Activated T-helper 2 cell treated with anti-CD3 and anti-CD28 coated beads, Interferon-gamma antibody, Interleukin-2, Interleukin-4, amounts not matched to agents 10 μg/mL and 5 μg/mL and 100 μg/mL, durations not matched to agents 14 hours and 24 hours and 36 hours (primary cell): ENCODE measurements around the gene CHD3. TPM values are rescaled to one million over a fixed set of nuclear protein-coding genes. Genes with fewer than 3 reads are reported as not detected.
"Not testable (repeated sequence)": the region's sequence is repeated elsewhere in the genome, so short reads cannot be mapped to it uniquely, and the experiment has no call there.

Source experiments
- DNase-seq: peaks from one replicate; pipeline ENCODE4 v3.0.0; 2021; ENCODE audit warnings: low spot score
- H3K27ac Mint-ChIP-seq: one replicate; pipeline ENCODE4 v1.8.0; 2021; ENCODE audit warnings: mixed read lengths
- H3K27me3 Mint-ChIP-seq: one replicate; pipeline ENCODE4 v1.8.0; 2021; ENCODE audit warnings: low read depth, mixed read lengths
- H3K36me3 Mint-ChIP-seq: one replicate; pipeline ENCODE4 v1.8.0; 2021; ENCODE audit warnings: low read depth, mixed read lengths
- H3K4me1 Mint-ChIP-seq: one replicate; pipeline ENCODE4 v1.8.0; 2021; ENCODE audit warnings: low read depth, mixed read lengths
- H3K4me3 Mint-ChIP-seq: one replicate; pipeline ENCODE4 v1.8.0; 2021; ENCODE audit warnings: low read depth, mild to moderate bottlenecking, moderate library complexity, mixed read lengths
- H3K9me3 Mint-ChIP-seq: one replicate; pipeline ENCODE4 v1.8.0; 2021; ENCODE audit warnings: mixed read lengths
- intact Hi-C: fragments of 100-400 bp; cut with micrococcal nuclease; formaldehyde crosslinking; loops from one replicate; pipeline ENCODE4 v1.15.1; 2023
- total RNA-seq: library from RNA; stranded (reverse); gene quantifications from 2 replicates; pipeline ENCODE4 v1.2.3, GENCODE V29; 2022

Gene CHD3
- total RNA-seq, 1 donor from 2014 or later, result 158 TPM

GRCh38 chr17:7943291-7943690, 54.7 kb downstream of the CHD3 start:
- DNase-seq, result no peak
- H3K27me3 Mint-ChIP-seq, result no peaks in the 10 kb centered on the region

DNA sequence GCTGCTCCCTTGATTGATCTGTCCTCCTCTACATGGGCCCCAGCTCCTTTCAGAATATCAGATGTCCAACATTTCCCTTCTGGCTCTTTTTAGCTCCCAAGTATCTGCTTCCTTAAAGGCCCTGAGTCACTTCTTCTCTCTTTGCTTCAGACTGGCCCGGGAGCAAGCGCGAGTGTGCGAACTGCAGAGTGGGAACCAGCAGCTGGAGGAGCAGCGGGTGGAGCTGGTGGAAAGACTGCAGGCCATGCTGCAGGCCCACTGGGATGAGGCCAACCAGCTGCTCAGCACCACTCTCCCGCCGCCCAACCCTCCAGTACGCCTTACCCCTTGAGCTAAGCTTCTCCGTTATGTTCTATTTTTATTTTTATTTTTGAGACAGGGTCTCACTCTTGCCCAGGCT, 55.7 kb downstream of the CHD3 start:
- Mint-ChIP-seq H3K27ac (no peak overlapping the region), H3K4me1 (no peaks in the 10 kb centered on the region), H3K9me3 (no peaks in the 10 kb centered on the region), H3K27me3 (no peaks in the 10 kb centered on the region), H3K4me3 (no peak overlapping the region), H3K36me3 (peaks cover 86% of the 10 kb centered on the region)
- intact Hi-C loops, result no loop called here
- no peak for DNase-seq

More at GRCh38 chr17:7943291-7943690, 54.7 kb downstream of the CHD3 start:
- Mint-ChIP-seq H3K27ac (no peak overlapping the region), H3K36me3 (peaks cover 80% of the 10 kb centered on the region), H3K4me1 (no peaks in the 10 kb centered on the region), H3K4me3 (no peak overlapping the region), H3K9me3 (no peaks in the 10 kb centered on the region)
- intact Hi-C loops, result no loop called here

DNA sequence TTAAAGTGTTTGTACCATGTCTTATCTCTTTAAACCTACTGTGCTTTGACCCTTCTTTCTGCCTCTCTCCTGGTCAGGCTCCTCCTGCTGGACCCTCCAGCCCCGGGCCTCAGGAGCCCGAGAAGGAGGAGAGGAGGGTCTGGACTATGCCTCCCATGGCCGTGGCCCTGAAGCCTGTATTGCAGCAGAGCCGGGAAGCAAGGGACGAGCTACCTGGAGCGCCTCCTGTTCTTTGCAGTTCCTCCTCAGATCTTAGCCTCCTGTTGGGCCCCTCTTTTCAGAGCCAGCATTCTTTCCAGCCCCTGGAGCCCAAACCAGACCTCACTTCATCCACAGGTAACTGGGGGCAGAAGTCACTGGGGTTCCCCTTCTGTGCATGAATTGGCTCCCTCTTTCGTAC, 57.1 kb downstream of the CHD3 start:
- H3K4me1 Mint-ChIP-seq, result no peaks in the 10 kb centered on the region
- intact Hi-C loops, result no loop called here
- DNase-seq, result no peak
- no peak overlapping the region for H3K4me3 Mint-ChIP-seq
- peaks cover 85% of the 10 kb centered on the region for H3K36me3 Mint-ChIP-seq
- no peaks in the 10 kb centered on the region for H3K9me3 Mint-ChIP-seq
- H3K27me3 Mint-ChIP-seq, result no peaks in the 10 kb centered on the region
- H3K27ac Mint-ChIP-seq, result no peak overlapping the region

- Mint-ChIP-seq H3K27me3 (no peaks in the 10 kb centered on the region), H3K27ac (no peak overlapping the region), H3K4me1 (peaks cover 3% of the 10 kb centered on the region), H3K4me3 (no peak overlapping the region), H3K9me3 (no peaks in the 10 kb centered on the region), H3K36me3 (peaks cover 78% of the 10 kb centered on the region)
- no peak for DNase-seq
- intact Hi-C loops, result no loop called here
Observed at GRCh38 chr17:7946441-7946840, 57.9 kb downstream of the CHD3 start.

- Mint-ChIP-seq H3K9me3 (no peaks in the 10 kb centered on the region), H3K27me3 (no peaks in the 10 kb centered on the region), H3K27ac (no peak overlapping the region), H3K4me3 (no peak overlapping the region), H3K36me3 (peaks cover 70% of the 10 kb centered on the region), H3K4me1 (peaks cover 8% of the 10 kb centered on the region)
- DNase-seq, result no peak
- intact Hi-C loops, result no loop called here
Observed at GRCh38 chr17:7947651-7948050, 59.1 kb downstream of the CHD3 start.

- H3K4me3 Mint-ChIP-seq, result no peak overlapping the region
- no peaks in the 10 kb centered on the region for H3K9me3 Mint-ChIP-seq
- DNase-seq, result no peak
- H3K4me1 Mint-ChIP-seq, result peaks cover 13% of the 10 kb centered on the region
- no peaks in the 10 kb centered on the region for H3K27me3 Mint-ChIP-seq
- no peak overlapping the region for H3K27ac Mint-ChIP-seq
- H3K36me3 Mint-ChIP-seq, result peaks cover 45% of the 10 kb centered on the region
- intact Hi-C loops, result loop anchor here (2.0 kb wide), 1 partner anchor 18 kb away; the partner anchor contains the start of gene CNTROB
Observed at GRCh38 chr17:7950578-7950977, 62.0 kb downstream of the CHD3 start.

DNA sequence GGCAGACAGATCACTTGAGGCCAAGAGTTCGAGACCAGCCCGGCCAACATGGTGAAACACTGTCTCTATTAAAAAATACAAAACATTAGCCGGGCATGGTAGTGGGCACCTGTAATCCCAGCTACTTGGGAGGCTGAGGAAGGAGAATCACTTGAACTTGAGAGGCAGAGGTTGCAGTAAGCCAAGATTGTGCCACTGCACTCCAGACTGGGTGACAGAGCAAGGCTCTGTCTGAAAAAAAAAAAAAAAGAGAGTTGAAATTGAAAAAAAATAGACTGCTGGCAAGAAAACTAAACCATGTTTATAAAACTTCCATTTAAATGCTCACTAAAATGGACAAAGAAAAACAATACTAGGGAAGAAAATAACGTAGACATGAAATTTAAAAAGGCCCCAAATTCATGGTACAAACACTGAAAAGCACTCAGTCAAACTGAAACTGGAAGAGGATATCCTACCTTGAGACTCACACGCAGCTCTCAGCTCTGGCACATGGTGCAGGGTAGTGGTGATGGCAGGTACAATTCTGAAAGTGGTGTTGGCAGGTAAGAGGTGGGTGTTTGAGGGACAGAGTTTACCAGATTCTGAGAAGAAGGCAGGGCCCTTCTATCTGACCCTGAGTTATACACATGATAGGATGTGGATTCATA, 62.7 kb downstream of the CHD3 start:
- Mint-ChIP-seq H3K4me1 (peaks cover 13% of the 10 kb centered on the region), H3K4me3 (no peak overlapping the region)
- intact Hi-C loops, result loop anchor here (2.0 kb wide), 1 partner anchor 18 kb away; the partner anchor contains the start of gene CNTROB

DNA sequence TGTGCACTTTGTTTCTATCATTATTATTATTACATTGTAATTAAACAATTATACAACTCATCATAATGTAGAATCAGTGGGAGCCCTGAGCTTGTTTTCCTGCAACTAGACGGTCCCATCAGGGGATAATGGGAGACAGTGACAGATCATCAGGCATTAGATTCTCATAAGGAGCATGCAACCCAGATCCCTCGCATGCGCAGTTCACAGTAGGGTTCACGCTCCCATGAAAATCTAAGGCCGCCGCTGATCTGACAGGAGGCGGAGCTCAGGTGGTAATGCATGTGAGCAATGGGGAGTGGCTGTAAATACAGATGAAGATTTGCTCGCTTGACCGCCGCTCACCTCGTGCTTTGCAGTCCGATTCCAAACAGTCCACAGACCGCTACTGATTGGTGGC, 64.7 kb downstream of the CHD3 start:
- not testable (repeated sequence) for H3K27ac Mint-ChIP-seq

More for the DNA sequence above, 62.7 kb downstream of the CHD3 start:
- Mint-ChIP-seq H3K27ac (peak overlapping the region; percentile 76), H3K9me3 (no peaks in the 10 kb centered on the region), H3K27me3 (no peaks in the 10 kb centered on the region), H3K36me3 (peaks cover 38% of the 10 kb centered on the region)
- DNase-seq, result peak; percentile 47

DNA sequence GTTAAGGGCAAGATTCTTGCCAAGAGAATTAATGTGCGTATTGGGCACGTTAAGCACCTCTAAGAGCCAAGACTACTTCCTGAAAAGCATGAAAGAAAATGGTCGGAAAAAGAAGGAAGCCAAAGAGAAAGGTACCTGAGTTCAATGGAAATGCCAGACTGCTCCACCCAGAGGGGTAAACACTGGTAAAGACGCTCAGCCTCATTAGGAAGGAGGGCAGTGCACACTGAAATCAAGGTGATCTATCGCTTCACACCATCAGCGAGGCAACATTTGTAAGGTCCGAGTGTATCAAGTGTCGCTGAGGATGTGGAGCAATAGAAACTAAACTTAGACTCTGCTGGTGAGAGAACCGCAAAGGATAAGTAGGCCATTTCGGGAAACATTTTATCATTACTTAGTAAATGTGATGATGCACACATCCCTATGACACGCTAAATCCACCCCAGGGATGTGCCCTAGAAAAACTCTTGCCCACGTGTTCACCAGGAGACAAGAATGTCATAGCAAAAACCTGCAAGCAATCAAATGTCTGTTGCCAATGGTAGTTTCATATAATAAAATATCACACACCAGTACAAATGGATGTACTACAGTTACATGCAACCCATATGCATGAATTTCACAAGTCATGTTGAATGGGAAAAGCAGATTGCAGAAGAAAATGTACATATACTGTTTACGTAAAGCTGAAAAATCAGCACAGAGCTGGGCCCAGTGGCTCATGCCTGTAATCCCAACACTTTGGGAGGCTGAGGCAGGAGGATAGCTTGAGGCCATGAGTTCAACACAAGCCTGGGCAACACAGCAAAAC, 67.0 kb downstream of the CHD3 start:
- no peak for DNase-seq
- Mint-ChIP-seq H3K4me1 (peaks cover 13% of the 10 kb centered on the region), H3K36me3 (no peaks in the 10 kb centered on the region), H3K27me3 (peaks cover 6% of the 10 kb centered on the region), H3K9me3 (no peaks in the 10 kb centered on the region), H3K27ac (no peak overlapping the region), H3K4me3 (no peak overlapping the region)
- intact Hi-C loops, result no loop called here

More for the DNA sequence above, 64.7 kb downstream of the CHD3 start:
- H3K27me3 Mint-ChIP-seq, DNase-seq, H3K4me3 Mint-ChIP-seq, intact Hi-C loops, H3K9me3 Mint-ChIP-seq: not testable (repeated sequence)
- Mint-ChIP-seq H3K4me1 (peaks cover 13% of the 10 kb centered on the region), H3K36me3 (peaks cover 22% of the 10 kb centered on the region)

DNA sequence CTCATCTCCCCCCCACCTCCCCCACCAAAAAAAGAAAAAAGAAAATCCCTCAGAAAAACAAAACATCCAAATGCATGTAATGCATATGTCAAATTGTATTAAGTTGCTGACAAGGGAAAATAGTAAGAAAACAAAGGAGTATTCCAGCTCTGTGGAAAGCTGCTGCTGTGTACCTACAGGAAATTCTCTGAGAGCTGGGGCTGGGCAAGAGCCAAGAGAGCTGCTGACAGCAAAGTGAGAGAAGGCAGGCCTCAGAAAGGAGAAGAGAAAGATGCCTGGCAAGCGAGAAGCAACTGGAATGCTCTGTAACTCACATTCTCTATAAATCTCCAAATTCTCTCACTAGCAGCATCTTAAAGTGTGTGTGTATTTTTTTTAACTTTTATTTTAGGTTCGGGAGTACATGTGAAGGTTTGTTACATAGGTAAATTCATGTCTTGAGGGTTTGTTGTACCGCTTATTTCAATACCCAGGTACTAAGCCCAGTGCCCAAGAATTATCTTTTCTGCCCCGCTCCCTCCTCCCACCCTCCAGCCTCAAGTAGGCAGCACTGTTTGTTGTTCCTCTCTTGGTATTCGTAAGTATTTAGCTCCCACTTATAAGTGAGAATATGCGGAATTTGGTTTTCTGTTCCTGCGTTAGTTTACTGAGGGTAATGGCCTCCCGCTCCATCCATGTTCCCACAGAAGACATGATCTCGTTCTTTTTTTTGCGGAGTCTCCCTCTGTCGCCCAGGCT, 67.8 kb downstream of the CHD3 start:
- Mint-ChIP-seq H3K9me3 (no peaks in the 10 kb centered on the region), H3K4me1 (peaks cover 11% of the 10 kb centered on the region), H3K4me3 (no peak overlapping the region), H3K27me3 (peaks cover 8% of the 10 kb centered on the region), H3K36me3 (no peaks in the 10 kb centered on the region), H3K27ac (no peak overlapping the region)
- DNase-seq, result no peak
- intact Hi-C loops, result no loop called here

DNA sequence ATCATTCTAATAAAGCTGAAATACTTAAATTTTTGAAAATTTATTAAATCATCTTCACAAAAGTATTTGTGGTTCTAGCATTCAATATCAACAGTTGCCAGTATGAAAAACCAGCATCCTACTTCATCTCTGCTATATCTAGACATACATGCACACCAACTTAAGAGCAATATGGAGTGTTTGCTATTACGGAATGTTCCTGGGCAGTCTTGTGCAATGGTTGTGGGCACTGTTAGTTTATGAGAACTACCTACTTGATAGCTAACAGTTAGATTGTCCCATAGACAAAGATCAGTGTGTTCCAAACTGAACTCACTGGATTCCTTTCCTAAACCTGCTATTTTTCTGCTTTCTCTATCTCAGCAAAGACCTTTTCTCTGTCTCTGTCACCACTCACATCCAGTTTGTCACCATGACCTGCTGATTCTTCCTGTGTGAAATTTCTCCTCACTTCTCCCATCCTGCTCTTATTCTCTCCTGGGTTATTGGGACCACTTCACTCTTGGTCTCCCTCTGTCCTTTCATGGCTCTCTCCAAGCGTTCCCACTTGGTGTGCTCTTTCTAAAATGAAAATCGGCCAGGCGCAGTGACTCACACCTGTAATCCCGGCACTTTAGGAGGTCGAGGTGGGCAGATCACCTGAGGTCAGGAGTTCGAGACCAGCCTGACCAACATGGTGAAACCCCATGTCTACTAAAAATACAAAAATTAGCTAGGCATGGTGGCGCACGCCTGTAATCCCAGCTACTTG, 71.1 kb downstream of the CHD3 start:
- Mint-ChIP-seq H3K4me1 (no peaks in the 10 kb centered on the region), H3K9me3 (no peaks in the 10 kb centered on the region), H3K27me3 (peaks cover 12% of the 10 kb centered on the region), H3K36me3 (no peaks in the 10 kb centered on the region), H3K4me3 (no peak overlapping the region), H3K27ac (no peak overlapping the region)
- intact Hi-C loops, result no loop called here
- no peak for DNase-seq

DNA sequence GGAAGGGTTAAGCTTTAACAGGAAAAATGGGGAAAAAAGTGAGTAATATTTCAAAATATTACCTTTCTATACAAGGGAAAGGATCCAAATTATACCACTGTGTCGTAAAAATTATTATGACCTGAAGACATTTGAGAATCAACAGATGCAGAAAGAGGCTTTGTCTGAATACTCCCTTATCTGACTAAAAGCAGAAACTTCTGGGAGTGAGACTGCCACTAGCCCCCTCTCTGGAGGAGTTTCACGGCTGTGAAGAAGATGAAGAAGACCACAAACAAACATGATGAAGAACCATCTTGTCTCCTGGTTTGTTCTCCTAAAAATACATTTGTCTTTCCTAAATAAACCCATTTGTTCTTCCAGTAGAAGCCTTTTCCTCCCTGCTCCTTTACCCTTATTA, 72.8 kb downstream of the CHD3 start:
- Mint-ChIP-seq H3K9me3 (no peaks in the 10 kb centered on the region), H3K4me1 (no peaks in the 10 kb centered on the region), H3K27me3 (peaks cover 12% of the 10 kb centered on the region), H3K4me3 (no peak overlapping the region), H3K27ac (no peak overlapping the region), H3K36me3 (no peaks in the 10 kb centered on the region)
- DNase-seq, result no peak
- intact Hi-C loops, result no loop called here
